Measurements from ENCODE around the gene TAF3.

TAF3 gene

GRCh38 chr10:7881119-7881518, 62.8 kb downstream of the TAF3 start:
- no peak for DNase-seq

GRCh38 chr10:7886056-7886455, 67.8 kb downstream of the TAF3 start:
- no peak for DNase-seq

- DNase-seq: no peak
Measured at GRCh38 chr10:7887174-7887816, 69.0 kb downstream of the TAF3 start.

- no peak for DNase-seq
Measured at GRCh38 chr10:7889947-7890542, 71.7 kb downstream of the TAF3 start.

GRCh38 chr10:7890781-7891180, 72.5 kb downstream of the TAF3 start:
- no peak for DNase-seq

GRCh38 chr10:7891634-7892033, 73.3 kb downstream of the TAF3 start:
- DNase-seq: no peak

GRCh38 chr10:7892146-7892545, 73.8 kb downstream of the TAF3 start:
- DNase-seq: no peak

- DNase-seq: no peak
Measured at GRCh38 chr10:7895699-7896090, 77.4 kb downstream of the TAF3 start.

- no peak for DNase-seq
Measured at GRCh38 chr10:7896297-7896696, 78.0 kb downstream of the TAF3 start.

GRCh38 chr10:7901256-7901655, 83.0 kb downstream of the TAF3 start:
- no peak for DNase-seq

GRCh38 chr10:7902413-7902812, 84.1 kb downstream of the TAF3 start:
- DNase-seq: no peak

- DNase-seq: no peak
Measured at GRCh38 chr10:7903851-7904250, 85.5 kb downstream of the TAF3 start.

GRCh38 chr10:7906128-7906527, 87.8 kb downstream of the TAF3 start:
- DNase-seq: no peak

- no peak for DNase-seq
Measured at GRCh38 chr10:7908541-7909210, 90.4 kb downstream of the TAF3 start.

- no peak for DNase-seq
Measured at GRCh38 chr10:7913126-7913872, 95.0 kb downstream of the TAF3 start.

GRCh38 chr10:7915923-7916536, 97.7 kb downstream of the TAF3 start:
- no peak for DNase-seq

GRCh38 chr10:7917736-7918135, 99.4 kb downstream of the TAF3 start:
- no peak for DNase-seq

- no peak for DNase-seq
Measured at GRCh38 chr10:7922707-7923106, 104.4 kb downstream of the TAF3 start.

GRCh38 chr10:7928536-7928935, 110.2 kb downstream of the TAF3 start:
- no peak for DNase-seq

GRCh38 chr10:7932301-7933036, 114.2 kb downstream of the TAF3 start:
- DNase-seq: no peak

- no peak for DNase-seq
Measured at GRCh38 chr10:7933262-7933661, 115.0 kb downstream of the TAF3 start.

GRCh38 chr10:7933757-7934156, 115.5 kb downstream of the TAF3 start:
- no peak for DNase-seq

Measured in activated CD8-positive, alpha-beta memory T cell treated with anti-CD3 and anti-CD28 coated beads, Interleukin-2, amount 50 U/mL, for 48 hours (primary cell).